ENCODE data around the gene EPHA2.

EPHA2 gene

GRCh38 chr1:16091296-16091695 lies 64.6 kb downstream of the EPHA2 start:
- TF ChIP-seq CTCF (IDR thresholded peaks at IDR 0.05; ENCODE audit: control insufficient read depth, extremely low read depth, insufficient read depth) = no peak
- no peak overlapping the region for H3K4me3 ChIP-seq (ENCODE audit: low read depth, low read length)
- peak; percentile 70 for DNase-seq (ENCODE audit: low read depth)

- DNase-seq (ENCODE audit: low read depth) = no peak
- H3K4me3 ChIP-seq (ENCODE audit: low read depth, low read length) = no peak overlapping the region
- TF ChIP-seq CTCF (IDR thresholded peaks at IDR 0.05; ENCODE audit: control insufficient read depth, extremely low read depth, insufficient read depth) = no peak
These were observed 65.6 kb downstream of the EPHA2 start for GRCh38 chr1:16090076-16090826.

GRCh38 chr1:16088996-16089395 lies 66.9 kb downstream of the EPHA2 start:
- DNase-seq (ENCODE audit: low read depth) = no peak
- no peak overlapping the region for H3K4me3 ChIP-seq (ENCODE audit: low read depth, low read length)
- no peak for TF ChIP-seq CTCF (IDR thresholded peaks at IDR 0.05; ENCODE audit: control insufficient read depth, extremely low read depth, insufficient read depth)

GRCh38 chr1:16088351-16088911 lies 67.4 kb downstream of the EPHA2 start:
- no peak for DNase-seq (ENCODE audit: low read depth)
- no peak overlapping the region for H3K4me3 ChIP-seq (ENCODE audit: low read depth, low read length)
- no peak for TF ChIP-seq CTCF (IDR thresholded peaks at IDR 0.05; ENCODE audit: control insufficient read depth, extremely low read depth, insufficient read depth)

GRCh38 chr1:16087733-16088132 lies 68.1 kb downstream of the EPHA2 start:
- no peak overlapping the region for H3K4me3 ChIP-seq (ENCODE audit: low read depth, low read length)
- TF ChIP-seq CTCF (IDR thresholded peaks at IDR 0.05; ENCODE audit: control insufficient read depth, extremely low read depth, insufficient read depth) = no peak
- DNase-seq (ENCODE audit: low read depth) = no peak

GRCh38 chr1:16085522-16085921 lies 70.3 kb downstream of the EPHA2 start:
- H3K4me3 ChIP-seq (ENCODE audit: low read depth, low read length) = no peak overlapping the region
- DNase-seq (ENCODE audit: low read depth) = no peak
- no peak for TF ChIP-seq CTCF (IDR thresholded peaks at IDR 0.05; ENCODE audit: control insufficient read depth, extremely low read depth, insufficient read depth)

- TF ChIP-seq CTCF (IDR thresholded peaks at IDR 0.05; ENCODE audit: control insufficient read depth, extremely low read depth, insufficient read depth) = no peak
- no peak for DNase-seq (ENCODE audit: low read depth)
- H3K4me3 ChIP-seq (ENCODE audit: low read depth, low read length) = no peak overlapping the region
These were observed 72.4 kb downstream of the EPHA2 start for GRCh38 chr1:16083486-16083885.
